ENCODE results near the gene LMF1. TPM values are rescaled to one million over a fixed set of nuclear protein-coding genes. Genes with fewer than 3 reads are reported as not detected.

Gene LMF1
- total RNA-seq, 1 experiment from 2014 or later, result 12.8 TPM

- CTCF ChIA-PET, result no interaction called here
Observed at GRCh38 chr16:874366-875181, 96.2 kb downstream of the LMF1 start.

GRCh38 chr16:873889-874288 lies 96.9 kb downstream of the LMF1 start:
- Histone ChIP-seq H3K9me2 (ENCODE audit: insufficient read depth) (no peaks in the 10 kb centered on the region), H3K27ac (ENCODE audit: low read depth, low read length) (no peak overlapping the region), H4K20me1 (ENCODE audit: insufficient read depth) (no peaks in the 10 kb centered on the region), H3K4me1 (ENCODE audit: control insufficient read depth in 1 of 2, insufficient read depth in 2 of 2, low read length in 2 of 2) (peaks cover 5 to 13% of the 10 kb centered on the region in 2 experiments; a peak in 3 of 4 replicates), H3K79me2 (ENCODE audit: insufficient read depth, low read length) (no peaks in the 10 kb centered on the region), H3K36me3 (ENCODE audit: control insufficient read depth in 1 of 2, insufficient read depth in 2 of 2, low read length in 2 of 2) (no peaks in the 10 kb centered on the region), H2AFZ (ENCODE audit: low read depth, low read length, poor library complexity, severe bottlenecking) (no peak overlapping the region), H3K9ac (ENCODE audit: low read length) (no peak overlapping the region), H3K4me2 (ENCODE audit: low read length) (no peak overlapping the region), H3K9me3 (ENCODE audit: control insufficient read depth in 1 of 2, insufficient read depth in 1 of 2, low read depth in 1 of 2, low read length in 2 of 2) (no peaks in the 10 kb centered on the region), H3K27me3 (ENCODE audit: insufficient read depth, low read length) (no peaks in the 10 kb centered on the region), H3K4me3 (replicated peaks in 1 of 2; ENCODE audit: low read depth in 1 of 2, low read length in 2 of 2) (no peak overlapping the region)
- CTCF ChIA-PET, result no interaction called here
- RAD21 ChIA-PET (ENCODE audit: low non-redundant PET in 1 of 2, low total read pairs in 2 of 2, uncharacterized antibody in 2 of 2, unreplicated experiment in 2 of 2), result no interaction called here
- TF ChIP-seq EZH2 (IDR thresholded peaks at IDR 0.05), result no peak
- POLR2A ChIA-PET, result no interaction called here
- DNase-seq (ENCODE audit: low read depth, low spot score), result no peak
- ATAC-seq, result no peak
- BruUV-seq (replicated peaks), result no TSS peak
- intact Hi-C loops (cut with micrococcal nuclease), result no loop called here

More at GRCh38 chr16:874366-875181, 96.2 kb downstream of the LMF1 start:
- intact Hi-C loops (cut with micrococcal nuclease), result loop anchor here (5.0 kb wide), 1 partner anchor 162 kb away; no protein-coding TSS in a partner anchor
- no peaks in the 10 kb centered on the region for H3K27me3 ChIP-seq (ENCODE audit: insufficient read depth, low read length)
- no peaks in the 10 kb centered on the region for H4K20me1 ChIP-seq (ENCODE audit: insufficient read depth)
- POLR2A ChIA-PET, result no interaction called here
- RAD21 ChIA-PET (ENCODE audit: low non-redundant PET in 1 of 2, low total read pairs in 2 of 2, uncharacterized antibody in 2 of 2, unreplicated experiment in 2 of 2), result no interaction called here
- no peak overlapping the region for H2AFZ ChIP-seq (ENCODE audit: low read depth, low read length, poor library complexity, severe bottlenecking)
- H3K4me2 ChIP-seq (ENCODE audit: low read length), result no peak overlapping the region
- H3K79me2 ChIP-seq (ENCODE audit: insufficient read depth, low read length), result no peaks in the 10 kb centered on the region
- no peak overlapping the region for H3K27ac ChIP-seq (ENCODE audit: low read depth, low read length)
- no peaks in the 10 kb centered on the region for H3K9me2 ChIP-seq (ENCODE audit: insufficient read depth)
- no peak overlapping the region for H3K4me3 ChIP-seq (replicated peaks in 1 of 2; ENCODE audit: low read depth in 1 of 2, low read length in 2 of 2)
- no peak overlapping the region for H3K9ac ChIP-seq (ENCODE audit: low read length)
- no peak for DNase-seq (ENCODE audit: low read depth, low spot score)
- no TSS peak for BruUV-seq (replicated peaks)
- TF ChIP-seq EZH2phosphoT487 (IDR thresholded peaks at IDR 0.05; ENCODE audit: borderline replicate concordance) (no peak), CBX3 (IDR thresholded peaks at IDR 0.05; ENCODE audit: low read depth) (no peak), SIN3A (IDR thresholded peaks at IDR 0.05; ENCODE audit: low read depth) (no peak), ZFX (IDR thresholded peaks at IDR 0.05) (no peak), MAX (IDR thresholded peaks at IDR 0.05) (no peak), ZNF274 (IDR thresholded peaks at IDR 0.05; ENCODE audit: low read depth, low read length) (no peak), ATF3 (IDR thresholded peaks at IDR 0.05) (no peak)
- no peak for ATAC-seq
- H3K9me3 ChIP-seq (ENCODE audit: control insufficient read depth in 1 of 2, insufficient read depth in 1 of 2, low read depth in 1 of 2, low read length in 2 of 2), result no peaks in the 10 kb centered on the region
- H3K36me3 ChIP-seq (ENCODE audit: control insufficient read depth in 1 of 2, insufficient read depth in 2 of 2, low read length in 2 of 2), result no peaks in the 10 kb centered on the region
- H3K4me1 ChIP-seq (ENCODE audit: control insufficient read depth in 1 of 2, insufficient read depth in 2 of 2, low read length in 2 of 2), result peaks cover 5 to 15% of the 10 kb centered on the region in 2 experiments; a peak in 3 of 4 replicates

Measured in HCT116 (cell line).